ENCODE measurements around the gene TTC32.
A peak's percentile ranks its signal among the peaks of the same experiment; 100 is the strongest.

The TTC32 gene

DNA sequence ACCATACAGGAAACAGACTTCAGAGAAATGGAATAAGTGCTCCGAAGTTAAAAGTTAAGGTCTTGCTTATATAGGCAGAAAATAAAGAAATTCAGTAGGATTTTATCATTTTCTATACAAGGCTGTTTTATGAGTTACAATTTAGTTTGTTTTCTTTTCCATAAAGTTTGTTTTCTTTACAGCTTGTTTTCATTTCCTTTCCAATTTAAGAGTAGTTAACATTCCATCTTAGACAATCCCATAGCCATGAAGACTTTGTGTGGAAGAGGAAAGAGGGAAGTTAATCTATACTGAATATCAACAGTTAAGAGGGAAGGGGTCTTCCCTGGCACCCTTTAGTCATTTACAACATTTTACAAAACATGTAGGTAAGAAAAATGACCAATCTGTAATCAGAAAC is 26.5 kb downstream of the TTC32 start:
- no peak for ATAC-seq (ENCODE audit: low read depth)
- peaks cover 10% of the 10 kb centered on the region for H3K36me3 Mint-ChIP-seq
- DNase-seq (ENCODE audit: low spot score in 2 of 2) = no peak
- no peaks in the 10 kb centered on the region for H3K9me3 Mint-ChIP-seq
- peaks cover 2% of the 10 kb centered on the region for H3K4me1 Mint-ChIP-seq
- no peak overlapping the region for H3K4me3 Mint-ChIP-seq
- no peaks in the 10 kb centered on the region for H3K27me3 Mint-ChIP-seq
- no peak overlapping the region for H3K27ac Mint-ChIP-seq

DNA sequence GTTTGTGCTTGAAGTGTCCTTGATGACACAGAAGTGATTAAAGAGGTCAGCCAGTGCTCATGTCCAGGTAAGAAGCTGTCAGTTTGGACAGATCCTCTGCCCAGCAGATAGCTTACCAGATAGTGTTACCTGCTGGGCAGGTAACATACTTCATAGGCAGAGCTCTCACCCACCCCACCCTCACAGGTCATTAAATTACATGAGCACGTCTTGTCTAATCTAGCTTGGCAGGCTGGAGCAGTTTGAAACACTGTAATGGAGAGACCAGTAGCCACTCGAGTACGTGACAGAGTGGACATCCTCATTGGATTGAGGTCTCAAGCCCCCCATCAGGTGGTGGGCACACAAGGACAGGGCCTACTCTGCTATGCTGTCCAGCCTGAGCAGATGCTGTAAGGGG is 27.1 kb downstream of the TTC32 start:
- Mint-ChIP-seq H3K4me1 (peaks cover 4% of the 10 kb centered on the region), H3K36me3 (peaks cover 10% of the 10 kb centered on the region), H3K9me3 (no peaks in the 10 kb centered on the region), H3K27ac (no peak overlapping the region), H3K4me3 (no peak overlapping the region), H3K27me3 (no peaks in the 10 kb centered on the region)
- ATAC-seq (ENCODE audit: low read depth) = no peak
- DNase-seq (ENCODE audit: low spot score in 2 of 2) = no peak

DNA sequence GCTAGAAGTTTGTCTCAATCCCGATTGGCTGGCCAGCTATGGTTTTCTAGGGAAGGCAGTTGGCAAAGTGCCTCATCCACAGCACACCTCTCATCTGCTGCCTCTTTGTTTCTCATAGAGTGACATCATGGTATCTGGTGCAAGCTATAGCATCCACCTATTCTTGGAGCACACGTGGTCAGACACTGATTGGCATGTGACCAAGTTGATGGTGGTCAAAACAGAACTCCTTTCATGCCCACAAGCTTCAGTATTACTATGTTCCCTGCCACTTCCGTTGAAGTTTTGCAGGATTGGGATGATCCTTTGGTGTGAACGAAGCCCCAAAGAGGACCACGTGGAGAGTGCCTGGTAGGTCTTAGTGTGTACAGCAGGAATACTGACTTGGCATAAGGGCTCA is 28.8 kb downstream of the TTC32 start:
- ATAC-seq (ENCODE audit: low read depth) = no peak
- no peak for DNase-seq (ENCODE audit: low spot score in 2 of 2)
- peaks cover 7% of the 10 kb centered on the region for H3K4me1 Mint-ChIP-seq
- H3K27ac Mint-ChIP-seq = no peak overlapping the region
- no peaks in the 10 kb centered on the region for H3K9me3 Mint-ChIP-seq
- no peaks in the 10 kb centered on the region for H3K27me3 Mint-ChIP-seq
- H3K4me3 Mint-ChIP-seq = no peak overlapping the region
- peaks cover 7% of the 10 kb centered on the region for H3K36me3 Mint-ChIP-seq

DNA sequence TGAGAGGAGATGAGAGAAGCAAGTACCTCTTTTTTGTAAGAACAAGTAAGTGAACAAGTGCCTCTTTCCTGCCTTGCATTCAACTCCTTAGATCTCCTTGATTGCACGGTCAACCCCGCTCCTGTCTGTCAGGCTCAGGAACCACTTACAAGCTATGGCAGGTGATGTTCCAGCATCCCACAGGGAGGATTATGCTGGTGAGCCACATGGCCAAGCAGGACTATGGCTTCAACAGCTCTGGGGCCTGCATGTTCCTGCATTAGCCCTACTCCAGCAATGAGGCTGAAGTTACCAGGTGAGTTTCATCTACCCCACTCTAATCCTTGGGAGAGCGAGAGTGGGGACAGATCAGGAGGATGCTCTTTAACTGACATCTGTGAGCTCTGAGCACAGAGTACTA is 29.5 kb downstream of the TTC32 start:
- Mint-ChIP-seq H3K36me3 (peaks cover 7% of the 10 kb centered on the region), H3K4me3 (no peak overlapping the region), H3K4me1 (peaks cover 8% of the 10 kb centered on the region), H3K27ac (no peak overlapping the region), H3K9me3 (no peaks in the 10 kb centered on the region), H3K27me3 (no peaks in the 10 kb centered on the region)
- no peak for ATAC-seq (ENCODE audit: low read depth)
- DNase-seq (ENCODE audit: low spot score in 2 of 2) = no peak

DNA sequence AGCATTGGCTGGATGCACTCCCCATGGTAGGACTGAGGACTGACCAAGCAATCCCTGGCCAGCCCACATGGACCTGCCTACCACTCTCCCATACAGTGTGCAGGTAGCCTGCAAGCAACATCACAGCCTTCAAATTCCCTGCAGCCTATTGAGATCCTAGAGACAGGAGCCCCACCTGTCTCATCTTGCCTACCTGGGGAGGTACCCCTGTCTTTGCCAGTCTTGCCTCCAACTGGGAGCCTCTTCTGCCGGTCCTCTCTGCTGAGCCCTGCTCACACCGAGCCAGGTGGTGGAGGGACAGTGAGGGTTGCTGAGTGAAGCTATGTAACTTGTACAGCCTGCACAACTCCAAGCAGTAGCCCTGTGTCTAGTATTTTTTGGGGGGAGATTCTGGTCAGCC is 29.9 kb downstream of the TTC32 start:
- Mint-ChIP-seq H3K27me3 (no peaks in the 10 kb centered on the region), H3K9me3 (no peaks in the 10 kb centered on the region), H3K4me3 (no peak overlapping the region), H3K36me3 (peaks cover 7% of the 10 kb centered on the region), H3K27ac (no peak overlapping the region), H3K4me1 (peaks cover 8% of the 10 kb centered on the region)
- no peak for ATAC-seq (ENCODE audit: low read depth)
- DNase-seq (ENCODE audit: low spot score in 2 of 2) = no peak

DNA sequence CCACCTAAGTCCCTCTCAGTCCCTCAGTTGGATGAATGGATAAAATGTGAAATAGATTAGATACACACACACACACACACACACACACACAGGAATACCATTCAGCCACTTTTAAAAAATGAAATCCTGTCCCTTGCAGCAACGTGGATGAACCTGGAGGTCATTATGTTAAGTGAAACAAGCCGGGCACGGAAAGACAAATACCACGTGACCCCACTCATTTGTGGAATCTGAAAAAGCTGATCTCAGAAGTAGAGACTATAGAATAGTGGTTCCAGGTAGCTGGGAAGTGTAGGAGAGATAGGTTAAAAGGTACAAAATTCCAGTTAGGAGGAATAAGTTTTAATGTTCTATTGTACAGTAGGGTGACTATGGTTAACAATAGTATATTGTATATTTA is 31.0 kb downstream of the TTC32 start:
- ATAC-seq (ENCODE audit: low read depth) (no peak), DNase-seq (ENCODE audit: low spot score in 2 of 2) (no peak)
- H3K4me1 Mint-ChIP-seq = peaks cover 8% of the 10 kb centered on the region
- H3K27me3 Mint-ChIP-seq = no peaks in the 10 kb centered on the region
- no peaks in the 10 kb centered on the region for H3K9me3 Mint-ChIP-seq
- no peak overlapping the region for H3K4me3 Mint-ChIP-seq
- peaks cover 2% of the 10 kb centered on the region for H3K36me3 Mint-ChIP-seq
- H3K27ac Mint-ChIP-seq = no peak overlapping the region

DNA sequence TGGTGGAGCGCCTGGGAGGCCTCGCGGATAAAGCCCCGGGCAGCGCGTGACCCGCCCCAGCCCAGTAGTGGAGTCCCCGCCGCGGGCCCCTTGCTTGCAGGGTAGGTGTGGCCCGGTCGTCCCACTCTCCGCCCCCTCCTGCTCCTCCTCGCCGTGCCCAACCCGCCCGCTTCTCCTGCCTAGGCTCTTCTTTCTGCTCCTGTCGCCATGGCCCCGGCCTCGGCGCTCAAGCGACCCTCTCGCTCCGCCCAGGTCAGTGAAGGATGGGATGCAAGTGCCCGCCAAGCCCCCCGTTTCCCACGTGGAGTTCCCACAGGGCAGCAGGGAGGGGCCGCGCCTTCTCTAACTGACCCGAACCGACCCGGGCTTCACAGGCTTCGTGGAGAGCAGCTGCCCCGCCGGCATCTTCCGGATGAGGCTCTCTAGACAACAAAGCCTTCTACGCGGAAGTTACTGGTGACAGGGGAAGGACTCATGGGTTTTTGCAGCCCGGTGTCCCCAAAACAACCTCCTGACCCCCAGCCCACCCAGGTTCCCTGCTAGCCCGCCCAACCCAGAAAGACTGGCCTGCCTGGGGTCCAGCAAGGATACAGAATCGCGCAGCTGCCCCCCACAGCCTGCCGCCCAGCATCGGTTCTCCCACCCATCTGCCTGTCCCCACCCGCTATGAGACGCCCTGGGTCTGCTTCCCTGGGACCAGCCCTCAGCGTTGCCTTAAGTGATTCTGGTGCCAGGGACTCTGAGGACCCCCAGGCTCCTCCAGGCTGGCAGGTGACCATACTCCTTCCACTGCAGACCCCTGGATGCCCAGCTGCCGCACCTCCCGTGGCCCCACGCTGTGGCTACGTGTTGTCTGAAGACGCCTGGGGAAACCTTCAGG is 32.8 kb downstream of the TTC32 start:
- peak; percentile 36 to 59 for DNase-seq (ENCODE audit: low spot score in 2 of 2)
- peak overlapping the region; percentile 95 for H3K27ac Mint-ChIP-seq
- peak overlapping the region; percentile 95 for H3K4me3 Mint-ChIP-seq
- no peaks in the 10 kb centered on the region for H3K27me3 Mint-ChIP-seq
- no peaks in the 10 kb centered on the region for H3K9me3 Mint-ChIP-seq
- H3K36me3 Mint-ChIP-seq = no peaks in the 10 kb centered on the region
- H3K4me1 Mint-ChIP-seq = peaks cover 8% of the 10 kb centered on the region
- ATAC-seq (ENCODE audit: low read depth) = peak; percentile 88

DNA sequence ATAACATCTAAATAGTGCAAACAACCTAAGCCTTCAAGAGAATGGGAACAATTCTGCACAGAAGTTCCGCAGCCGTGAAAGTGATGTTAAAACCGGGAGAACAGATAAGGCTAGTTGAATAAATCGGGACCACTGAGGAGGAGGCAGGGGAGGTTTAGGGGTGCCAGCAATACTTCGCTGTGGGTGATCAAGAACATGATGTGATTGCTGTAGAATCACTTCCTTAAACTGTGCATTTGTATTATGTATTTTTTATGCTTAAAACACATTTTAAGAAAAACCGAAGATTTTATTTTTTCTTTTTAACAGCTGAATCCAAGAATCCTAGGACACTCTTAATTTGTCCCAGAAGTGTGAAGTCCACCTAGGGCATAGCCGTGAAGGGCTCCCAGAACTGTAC is 33.6 kb downstream of the TTC32 start:
- H3K4me1 Mint-ChIP-seq = peaks cover 8% of the 10 kb centered on the region

DNA sequence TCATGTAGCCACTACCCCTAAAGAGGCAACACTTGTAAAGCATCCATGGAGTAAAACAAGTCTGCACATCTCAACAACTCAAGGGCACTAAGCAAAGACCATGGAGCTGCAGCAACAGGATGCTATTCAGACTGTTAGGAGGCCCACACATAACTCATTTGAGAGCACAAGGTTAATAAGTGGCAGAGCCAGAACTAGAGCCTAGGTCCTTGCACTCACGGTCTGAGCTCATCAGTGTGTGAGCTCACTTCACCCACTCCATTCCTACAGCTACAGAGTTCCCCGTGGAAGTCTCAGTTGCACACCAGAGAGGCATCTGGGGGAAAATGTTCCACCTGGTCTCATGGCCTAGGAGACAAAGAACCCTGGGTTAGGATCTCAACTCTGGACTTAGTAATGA is 35.0 kb downstream of the TTC32 start:
- Mint-ChIP-seq H3K27me3 (no peaks in the 10 kb centered on the region), H3K9me3 (no peaks in the 10 kb centered on the region), H3K4me3 (no peak overlapping the region), H3K4me1 (peaks cover 6% of the 10 kb centered on the region), H3K27ac (no peak overlapping the region), H3K36me3 (no peaks in the 10 kb centered on the region)
- no peak for DNase-seq (ENCODE audit: low spot score in 2 of 2)
- ATAC-seq (ENCODE audit: low read depth) = no peak

More for the DNA sequence above, 33.6 kb downstream of the TTC32 start:
- no peaks in the 10 kb centered on the region for H3K36me3 Mint-ChIP-seq
- ATAC-seq (ENCODE audit: low read depth) (peak; percentile 59), DNase-seq (ENCODE audit: low spot score in 2 of 2) (no peak)
- no peaks in the 10 kb centered on the region for H3K9me3 Mint-ChIP-seq
- peak overlapping the region; percentile 95 for H3K27ac Mint-ChIP-seq
- H3K4me3 Mint-ChIP-seq = peak overlapping the region; percentile 95
- H3K27me3 Mint-ChIP-seq = no peaks in the 10 kb centered on the region

DNA sequence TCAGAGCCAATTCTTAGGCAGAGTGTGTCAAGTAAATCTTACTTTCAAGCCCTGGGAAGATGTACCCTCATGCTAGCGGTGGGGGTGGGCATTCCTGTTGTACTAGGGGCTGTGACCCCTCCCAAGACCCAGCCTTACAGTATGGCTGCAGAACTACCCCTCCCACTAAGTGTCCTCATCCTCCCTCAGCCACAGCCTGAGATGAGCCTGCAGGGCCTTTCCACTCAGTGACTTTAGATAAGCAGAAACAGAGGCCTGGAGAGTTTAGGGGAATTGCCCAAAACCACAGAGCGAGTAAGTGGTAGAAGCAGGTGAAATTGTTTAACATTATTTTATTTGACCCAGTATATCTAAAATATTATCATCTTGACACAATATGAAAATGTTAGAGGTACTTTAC is 36.6 kb downstream of the TTC32 start:
- H3K27me3 Mint-ChIP-seq = no peaks in the 10 kb centered on the region
- ATAC-seq (ENCODE audit: low read depth) = no peak
- peaks cover 6% of the 10 kb centered on the region for H3K4me1 Mint-ChIP-seq
- no peak for DNase-seq (ENCODE audit: low spot score in 2 of 2)
- H3K9me3 Mint-ChIP-seq = no peaks in the 10 kb centered on the region
- no peak overlapping the region for H3K27ac Mint-ChIP-seq
- no peaks in the 10 kb centered on the region for H3K36me3 Mint-ChIP-seq
- H3K4me3 Mint-ChIP-seq = no peak overlapping the region

DNA sequence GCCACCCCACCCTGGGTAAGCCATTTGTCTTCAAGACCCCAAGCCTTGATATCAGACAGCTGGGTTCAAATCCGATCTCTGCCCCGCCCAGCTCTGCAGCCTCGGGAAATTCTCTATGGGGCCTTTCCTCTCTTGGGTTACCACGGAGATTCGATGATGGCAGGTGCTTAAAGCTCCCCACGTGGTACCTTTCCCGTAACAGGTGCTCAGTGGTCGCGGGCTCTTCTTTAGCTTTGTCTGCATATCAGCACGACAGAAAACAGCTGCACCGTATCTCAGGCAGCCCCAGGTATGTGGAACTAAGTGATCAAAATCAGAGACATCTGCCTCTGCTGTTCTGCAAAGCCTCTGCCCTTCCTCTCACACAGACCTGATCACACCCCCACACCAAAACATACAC is 37.4 kb downstream of the TTC32 start:
- no peak for ATAC-seq (ENCODE audit: low read depth)
- no peak for DNase-seq (ENCODE audit: low spot score in 2 of 2)
- no peak overlapping the region for H3K4me3 Mint-ChIP-seq
- H3K36me3 Mint-ChIP-seq = no peaks in the 10 kb centered on the region
- H3K27ac Mint-ChIP-seq = no peak overlapping the region
- no peaks in the 10 kb centered on the region for H3K27me3 Mint-ChIP-seq
- H3K4me1 Mint-ChIP-seq = peaks cover 3% of the 10 kb centered on the region
- H3K9me3 Mint-ChIP-seq = no peaks in the 10 kb centered on the region

DNA sequence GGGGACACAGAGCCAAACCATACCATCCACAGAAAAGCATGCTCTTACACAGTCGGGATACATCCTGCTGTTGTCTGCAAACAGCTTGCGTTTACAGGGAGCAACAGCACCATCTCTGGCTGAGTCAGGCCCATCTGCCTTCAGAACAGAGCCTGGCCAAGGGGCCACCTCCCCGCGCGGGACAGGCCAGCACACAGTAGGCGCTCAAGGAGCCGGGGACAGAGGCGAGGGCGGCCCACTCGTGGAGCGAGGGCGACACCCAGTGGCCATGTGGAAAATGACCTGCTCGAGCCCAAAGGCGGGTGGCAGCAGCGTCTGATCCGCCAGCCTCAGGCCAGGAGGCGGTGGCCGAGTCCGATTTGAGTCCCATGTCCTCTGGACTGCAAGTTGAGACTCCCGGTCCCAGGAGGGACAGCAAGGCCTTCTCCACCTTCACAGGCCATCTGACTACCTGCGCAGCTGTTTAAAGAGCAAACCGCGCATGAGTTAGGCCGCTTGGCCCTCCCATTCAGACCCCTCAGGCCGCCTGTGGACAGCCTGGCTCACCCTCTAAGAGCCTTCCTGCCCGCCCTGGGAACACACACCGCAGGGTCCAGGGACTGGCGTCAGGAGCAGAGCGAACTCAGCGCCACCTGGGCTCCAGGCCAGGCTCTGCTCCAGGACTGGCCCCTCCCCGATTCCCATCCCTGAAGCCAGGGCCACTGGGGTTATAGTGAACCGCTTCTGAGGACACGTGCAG is 38.3 kb downstream of the TTC32 start:
- H3K27ac Mint-ChIP-seq = no peak overlapping the region
- no peak overlapping the region for H3K4me3 Mint-ChIP-seq
- DNase-seq (ENCODE audit: low spot score in 2 of 2) (peak; percentile 76 to 82), ATAC-seq (ENCODE audit: low read depth) (peak; percentile 78)
- H3K36me3 Mint-ChIP-seq = no peaks in the 10 kb centered on the region
- no peaks in the 10 kb centered on the region for H3K9me3 Mint-ChIP-seq
- peaks cover 3% of the 10 kb centered on the region for H3K4me1 Mint-ChIP-seq
- no peaks in the 10 kb centered on the region for H3K27me3 Mint-ChIP-seq

DNA sequence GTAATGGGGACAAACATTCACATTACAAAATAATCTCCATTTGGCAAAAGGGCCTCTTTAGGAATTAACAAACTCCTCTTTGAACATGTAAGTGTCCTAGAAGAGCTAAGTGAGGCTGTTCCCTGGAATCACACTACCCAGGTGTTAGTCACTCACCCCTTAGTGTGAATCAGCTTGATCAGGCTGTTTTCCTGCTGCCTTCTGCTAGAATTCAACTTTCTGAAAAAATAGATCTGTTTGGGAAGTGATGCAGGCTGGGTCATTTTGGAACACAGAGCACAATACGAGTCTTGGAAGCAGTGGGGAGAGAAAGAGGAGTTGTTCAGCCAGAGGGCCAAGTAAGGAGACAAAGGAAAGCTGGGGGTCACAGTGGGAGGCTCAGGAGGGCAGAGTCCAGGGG is 40.0 kb downstream of the TTC32 start:
- Mint-ChIP-seq H3K4me3 (no peak overlapping the region), H3K27ac (no peak overlapping the region), H3K9me3 (no peaks in the 10 kb centered on the region), H3K27me3 (peaks cover 3% of the 10 kb centered on the region), H3K4me1 (no peaks in the 10 kb centered on the region), H3K36me3 (no peaks in the 10 kb centered on the region)
- no peak for ATAC-seq (ENCODE audit: low read depth)
- DNase-seq (ENCODE audit: low spot score in 2 of 2) = no peak

DNA sequence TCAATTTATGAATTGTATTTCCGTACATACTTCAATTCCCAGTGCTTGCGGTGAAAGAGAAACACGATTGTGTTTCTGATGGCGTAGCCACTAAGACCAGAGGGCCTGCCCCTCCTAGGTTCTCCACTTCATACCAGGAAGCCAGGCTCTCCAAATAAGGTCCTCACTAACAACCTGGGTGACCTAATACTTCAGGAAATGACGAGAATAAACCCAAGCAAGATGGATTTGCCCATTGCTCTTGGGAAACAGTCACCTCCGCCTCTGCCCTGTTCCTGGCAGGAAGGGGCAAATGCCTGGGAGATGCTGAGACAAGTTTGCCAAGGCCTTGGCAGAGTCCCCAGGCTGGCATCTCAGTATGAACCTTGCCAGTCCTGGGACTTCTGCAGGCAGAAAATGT is 41.8 kb downstream of the TTC32 start:
- no peak overlapping the region for H3K27ac Mint-ChIP-seq
- H3K4me1 Mint-ChIP-seq = no peaks in the 10 kb centered on the region
- ATAC-seq (ENCODE audit: low read depth) = no peak
- no peaks in the 10 kb centered on the region for H3K36me3 Mint-ChIP-seq
- DNase-seq (ENCODE audit: low spot score in 2 of 2) = no peak
- no peaks in the 10 kb centered on the region for H3K9me3 Mint-ChIP-seq
- H3K4me3 Mint-ChIP-seq = no peak overlapping the region
- peaks cover 7% of the 10 kb centered on the region for H3K27me3 Mint-ChIP-seq

All from memory B cell (primary cell).